ENCODE measurements around the gene CAMK2N1.

GRCh38 chr1:20497506-20497905, 11.5 kb upstream of the CAMK2N1 start:
- TF ChIP-seq CTCF (IDR thresholded peaks at IDR 0.05) (no peak), TCF7L2 (IDR thresholded peaks at IDR 0.05; ENCODE audit: low read depth, low read length) (no peak), REST (IDR thresholded peaks at IDR 0.05; ENCODE audit: insufficient read depth in 1 of 2, low read depth in 2 of 2, low read length in 1 of 2) (no peak), SIN3A (IDR thresholded peaks at IDR 0.05; ENCODE audit: borderline replicate concordance, insufficient read depth, low read depth, low read length) (no peak), POLR2AphosphoS5 (IDR thresholded peaks at IDR 0.05; ENCODE audit: low read depth, low read length) (no peak)

All from Panc1 (cell line).